HT1080 (cell line): Measurements from ENCODE around the gene CDH1. TPM values are rescaled to one million over a fixed set of nuclear protein-coding genes. Genes with fewer than 3 reads are reported as not detected.
"Not testable (repeated sequence)": the region's sequence is repeated elsewhere in the genome, so short reads cannot be mapped to it uniquely, and the experiment has no call there.

Experiments
- DNase-seq: peaks from one replicate; pipeline ENCODE4 v3.0.0-alpha.2; 2015; ENCODE audit warnings: low read depth
- total RNA-seq: library from RNA; depleted of rRNA; stranded (reverse); fragments of >200 nt; shearing (Covaris generic); gene quantifications from 2 replicates; pipeline ENCODE4 v1.2.3, GENCODE V29; 2014

CDH1 gene
- total RNA-seq, 1 experiment from 2014 or later, result not detected

- DNase-seq, result not testable (repeated sequence)
Measured at GRCh38 chr16:68787419-68787807, 50.3 kb downstream of the CDH1 start.

- DNase-seq, result peak; percentile 68
Measured at GRCh38 chr16:68790130-68790761, 53.2 kb downstream of the CDH1 start.

GRCh38 chr16:68790944-68791343, 53.9 kb downstream of the CDH1 start:
- DNase-seq, result no peak

- DNase-seq, result peak; percentile 15
Measured at GRCh38 chr16:68792465-68793324, 55.6 kb downstream of the CDH1 start.

GRCh38 chr16:68793401-68793857, 56.3 kb downstream of the CDH1 start:
- DNase-seq, result no peak

GRCh38 chr16:68798398-68798797, 61.3 kb downstream of the CDH1 start:
- DNase-seq, result no peak

GRCh38 chr16:68800257-68800875, 63.3 kb downstream of the CDH1 start:
- DNase-seq, result peak; percentile 67

- DNase-seq, result peak; percentile 81
Measured at GRCh38 chr16:68802190-68802589, 65.1 kb downstream of the CDH1 start.

GRCh38 chr16:68806422-68806821, 69.3 kb downstream of the CDH1 start:
- DNase-seq, result no peak

GRCh38 chr16:68806981-68807380, 69.9 kb downstream of the CDH1 start:
- no peak for DNase-seq

GRCh38 chr16:68814516-68814915, 77.4 kb downstream of the CDH1 start:
- no peak for DNase-seq

- DNase-seq, result peak; percentile 31
Measured at GRCh38 chr16:68823401-68824135, 86.5 kb downstream of the CDH1 start.

GRCh38 chr16:68825427-68825826, 88.3 kb downstream of the CDH1 start:
- no peak for DNase-seq

- no peak for DNase-seq
Measured at GRCh38 chr16:68826652-68827051, 89.6 kb downstream of the CDH1 start.

GRCh38 chr16:68833251-68833650, 96.2 kb downstream of the CDH1 start:
- no peak for DNase-seq

- DNase-seq, result no peak
Measured at GRCh38 chr16:68834550-68834949, 97.5 kb downstream of the CDH1 start.

GRCh38 chr16:68835970-68836369, 98.9 kb downstream of the CDH1 start:
- DNase-seq, result no peak

- no peak for DNase-seq
Measured at GRCh38 chr16:68839831-68840230, 102.7 kb downstream of the CDH1 start.

GRCh38 chr16:68842964-68843481, 105.9 kb downstream of the CDH1 start:
- not testable (repeated sequence) for DNase-seq

- DNase-seq, result peak; percentile 75
Measured at GRCh38 chr16:68843482-68844210, 106.6 kb downstream of the CDH1 start, which contains the start of gene TANGO6. Gene TANGO6, plus strand, starts transcription at chr16:68843531. Its CDS starts 87 bp downstream, at chr16:68843618.

- no peak for DNase-seq
Measured at GRCh38 chr16:68844211-68844564, 107.1 kb downstream of the CDH1 start.
